Endometrial microvascular endothelial cells (primary cell): ENCODE measurements around the gene KCNK2. TPM values are rescaled to one million over a fixed set of nuclear protein-coding genes. Genes with fewer than 3 reads are reported as not detected.

Experiments
- in situ Hi-C: cut with HindIII; loops from 2 replicates; pipeline ENCODE4 v1.10.0; 2017; ENCODE audit warnings: low sequenced_read_pairs, low pct_unique_long_range_greater_than_20kb; ENCODE audit errors: inconsistent ontology term
- total RNA-seq: library from RNA; depleted of rRNA; stranded (reverse); fragments of >200 nt; gene quantifications from one replicate; pipeline ENCODE4 v1.2.3, GENCODE V29; 2015; ENCODE audit errors: inconsistent ontology term

Gene KCNK2, protein sequence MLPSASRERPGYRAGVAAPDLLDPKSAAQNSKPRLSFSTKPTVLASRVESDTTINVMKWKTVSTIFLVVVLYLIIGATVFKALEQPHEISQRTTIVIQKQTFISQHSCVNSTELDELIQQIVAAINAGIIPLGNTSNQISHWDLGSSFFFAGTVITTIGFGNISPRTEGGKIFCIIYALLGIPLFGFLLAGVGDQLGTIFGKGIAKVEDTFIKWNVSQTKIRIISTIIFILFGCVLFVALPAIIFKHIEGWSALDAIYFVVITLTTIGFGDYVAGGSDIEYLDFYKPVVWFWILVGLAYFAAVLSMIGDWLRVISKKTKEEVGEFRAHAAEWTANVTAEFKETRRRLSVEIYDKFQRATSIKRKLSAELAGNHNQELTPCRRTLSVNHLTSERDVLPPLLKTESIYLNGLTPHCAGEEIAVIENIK
- total RNA-seq = not detected

DNA sequence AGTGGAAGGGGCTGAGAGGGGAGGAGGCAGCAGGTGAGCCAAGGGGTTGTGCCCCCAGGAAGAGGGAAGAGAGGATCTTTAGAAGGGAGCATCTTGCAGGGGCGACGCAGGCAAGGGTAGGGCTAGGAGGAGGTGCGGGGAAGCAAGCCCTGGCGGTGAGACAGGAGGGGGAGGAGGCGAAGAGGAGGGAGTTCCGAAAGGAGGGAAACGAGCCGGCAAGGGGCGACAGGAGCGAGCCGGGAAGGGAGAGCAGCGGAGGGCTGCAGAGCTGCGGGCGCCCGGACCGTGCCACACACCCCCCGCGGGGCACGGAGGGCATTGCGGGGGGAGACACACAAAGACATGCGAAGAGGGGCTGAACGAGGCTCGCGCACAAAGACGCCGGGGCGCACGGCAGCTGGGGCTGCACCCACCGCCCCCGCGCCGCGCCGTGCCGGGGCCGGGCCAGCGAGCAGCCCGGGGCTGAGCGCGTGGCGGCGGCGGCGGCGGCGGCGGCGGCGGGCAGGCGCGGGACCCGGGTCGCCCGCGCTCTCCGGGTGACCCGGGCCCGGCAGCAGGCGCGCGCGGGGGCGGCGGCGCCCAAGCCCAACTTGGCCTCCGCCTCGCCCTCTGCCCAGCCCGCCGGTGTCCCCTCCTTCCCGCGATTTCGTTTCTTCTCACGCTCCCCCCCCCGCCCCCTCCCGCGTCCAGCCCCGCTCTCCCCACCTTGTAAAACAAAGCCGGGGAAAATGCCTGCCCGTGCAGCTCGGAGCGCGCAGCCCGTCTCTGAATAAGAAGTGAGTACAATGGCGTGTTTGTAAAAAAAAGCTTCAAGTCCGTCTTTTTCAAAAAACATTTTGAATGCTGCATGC is at the start of gene KCNK2:
Gene KCNK2, plus strand, starts transcription at position 206 of the 851 bp plus-strand sequence. CDS start 649 bp downstream, outside the sequence.
- in situ Hi-C loops = no loop called here

DNA sequence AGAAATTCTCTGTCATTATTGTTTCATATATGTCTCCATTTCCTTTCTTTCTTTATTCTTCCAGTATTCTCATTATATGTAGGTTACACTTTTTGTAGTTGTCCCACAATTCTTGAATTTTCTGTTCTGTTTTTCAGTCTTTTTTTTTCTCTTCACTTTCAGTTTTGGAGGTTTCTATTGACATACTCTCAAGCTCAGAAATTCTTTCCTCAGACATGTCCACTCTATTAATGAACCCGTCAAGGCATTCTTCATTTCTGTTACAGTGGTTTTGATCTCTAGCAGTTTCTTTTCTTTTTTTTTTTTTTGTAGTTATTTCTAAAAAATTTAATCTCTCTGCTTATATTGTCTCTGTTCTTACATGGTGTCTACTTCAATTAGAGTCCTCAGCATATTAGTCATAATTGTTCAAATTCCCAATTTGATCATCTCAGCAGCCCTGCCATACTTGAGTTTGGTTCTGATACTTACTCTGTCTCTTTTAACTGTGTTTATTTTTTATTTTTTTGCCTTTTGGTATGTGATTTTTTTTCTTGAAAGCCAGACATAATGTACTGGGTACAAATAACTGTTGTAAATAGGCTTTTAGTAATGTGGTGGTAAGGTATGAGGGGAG is 49.5 kb upstream of the KCNK2 start:
- in situ Hi-C loops = no loop called here

DNA sequence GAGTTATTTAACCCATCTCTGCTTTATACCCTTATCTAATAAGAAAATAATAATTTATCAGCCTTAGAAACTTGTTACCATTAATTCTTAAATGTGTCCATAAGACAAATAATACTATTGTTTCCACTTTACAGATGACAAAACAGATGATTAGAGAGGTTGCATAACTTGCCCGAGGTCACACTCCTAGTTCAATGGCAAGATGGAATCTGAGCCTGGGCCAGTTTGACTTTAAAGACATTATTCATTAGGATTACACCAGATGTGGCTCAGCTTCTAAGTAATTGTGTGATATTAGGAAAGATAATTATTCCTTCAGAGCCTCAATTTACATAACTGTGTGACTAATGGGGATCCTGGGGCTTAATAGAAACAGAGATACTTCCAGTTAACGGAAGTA is 42.3 kb upstream of the KCNK2 start:
- in situ Hi-C loops = no loop called here

DNA sequence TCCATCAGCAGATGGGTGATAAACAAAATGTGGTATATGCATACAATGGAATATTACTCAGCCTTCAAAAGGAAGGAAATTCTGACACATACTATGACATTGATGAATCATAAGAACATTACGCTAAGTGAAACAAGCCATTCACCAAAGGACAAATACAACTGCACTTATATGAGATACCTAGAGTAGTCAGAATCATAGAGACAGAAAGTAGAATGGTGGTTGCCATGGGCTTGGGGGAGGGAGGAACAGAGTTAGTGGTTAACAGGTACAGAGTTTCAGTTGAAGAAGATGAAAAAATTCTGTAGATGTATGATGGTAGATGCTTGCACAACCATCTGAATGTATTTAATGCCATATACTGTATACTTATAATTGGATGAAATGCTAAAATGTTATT is 39.1 kb upstream of the KCNK2 start:
- in situ Hi-C loops = no loop called here

GRCh38 chr1:215044151-215044550 is 38.4 kb upstream of the KCNK2 start:
- in situ Hi-C loops = no loop called here

GRCh38 chr1:215045698-215046308 is 36.7 kb upstream of the KCNK2 start:
- in situ Hi-C loops = no loop called here

- in situ Hi-C loops = no loop called here
Measured at GRCh38 chr1:215052256-215053015, 30.1 kb upstream of the KCNK2 start.

- in situ Hi-C loops = no loop called here
Measured at GRCh38 chr1:215054266-215054665, 28.3 kb upstream of the KCNK2 start.

DNA sequence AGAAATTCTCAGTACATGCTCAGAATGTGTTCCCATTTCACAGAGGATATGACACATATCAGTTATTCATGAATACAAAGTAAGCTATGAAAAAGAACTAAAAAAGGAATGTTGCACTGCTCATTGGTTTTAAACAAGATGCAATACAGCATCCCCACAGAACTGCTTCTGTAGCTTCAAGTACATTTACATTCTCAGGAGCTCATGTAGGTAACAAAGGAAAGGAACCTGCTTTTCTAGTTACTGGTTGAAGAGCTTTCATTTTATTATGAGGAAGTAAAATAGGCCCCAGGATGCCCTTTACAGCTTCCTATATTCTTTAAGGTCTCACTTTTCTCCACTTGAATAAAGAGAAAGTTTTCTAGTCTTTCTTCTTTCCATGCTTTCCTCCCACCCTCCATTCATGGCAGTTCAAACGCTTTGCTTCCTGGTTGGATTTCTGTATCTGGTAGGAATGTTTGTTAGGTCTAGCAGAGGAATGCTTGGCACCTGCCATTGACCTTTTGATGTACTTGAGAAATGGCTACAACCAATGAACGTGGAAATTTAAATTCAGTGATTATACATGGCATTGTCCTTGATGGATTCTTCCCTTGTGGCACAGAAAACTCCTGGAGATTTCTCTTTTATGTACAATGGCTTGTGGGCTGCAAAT is 27.1 kb upstream of the KCNK2 start:
- in situ Hi-C loops = no loop called here

DNA sequence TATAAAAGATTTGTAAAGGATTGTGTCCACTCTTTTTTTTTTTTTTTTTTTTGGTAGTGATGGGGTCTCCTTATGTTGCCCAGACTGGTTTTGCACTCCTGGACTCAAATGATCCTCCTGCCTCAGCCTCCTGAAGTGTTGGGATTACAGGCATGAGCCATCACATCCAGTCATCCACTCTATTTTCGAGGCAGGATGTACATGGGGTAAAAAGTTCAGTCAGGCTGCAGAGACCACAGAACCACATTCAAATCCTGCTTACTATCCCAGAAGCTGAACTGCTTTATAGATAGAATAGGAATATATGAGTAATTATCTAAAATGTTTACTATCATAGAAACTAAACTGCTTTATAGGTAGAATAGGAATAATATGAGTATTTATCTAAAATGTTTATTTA is 26.0 kb upstream of the KCNK2 start:
- in situ Hi-C loops = no loop called here

GRCh38 chr1:215059947-215060346 is 22.6 kb upstream of the KCNK2 start:
- in situ Hi-C loops = no loop called here

DNA sequence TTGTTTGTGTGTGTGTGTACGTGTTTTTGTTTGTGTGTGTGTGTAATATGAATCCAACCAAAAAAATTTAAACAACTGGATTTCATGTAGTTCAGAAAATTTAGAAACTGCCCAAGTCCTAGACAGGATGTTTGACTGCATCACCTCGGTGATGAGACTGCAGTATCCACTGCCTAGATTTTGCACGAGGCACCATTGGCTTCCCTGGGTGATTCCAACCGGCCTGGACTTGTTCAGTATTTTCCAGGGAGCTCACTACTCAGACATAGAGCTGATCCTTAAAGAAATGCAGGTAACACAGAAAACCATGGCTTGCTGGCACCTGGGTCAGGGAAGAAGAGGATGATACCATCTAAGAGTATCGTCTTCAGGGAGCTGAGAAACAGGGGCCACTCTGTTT is 18.2 kb upstream of the KCNK2 start:
- in situ Hi-C loops = no loop called here

DNA sequence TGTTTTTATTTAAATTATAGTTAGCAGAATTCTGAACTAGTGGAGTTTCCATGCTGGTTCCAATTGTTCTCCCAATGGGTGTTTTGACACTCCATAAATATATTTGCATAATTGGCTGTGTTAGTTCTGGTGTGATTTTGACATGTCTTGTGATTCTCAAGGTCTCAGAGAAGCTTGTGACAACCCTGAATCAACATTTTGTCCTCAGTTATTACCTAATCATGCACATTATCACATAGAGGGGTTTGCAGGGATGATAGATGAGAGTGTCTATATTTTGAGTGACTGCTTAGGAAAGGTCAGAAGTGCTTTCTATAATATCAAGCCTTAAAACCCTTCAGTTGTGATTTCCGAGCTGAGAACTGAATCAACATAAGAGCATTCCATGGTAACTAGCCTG is 11.5 kb upstream of the KCNK2 start:
- in situ Hi-C loops = no loop called here

DNA sequence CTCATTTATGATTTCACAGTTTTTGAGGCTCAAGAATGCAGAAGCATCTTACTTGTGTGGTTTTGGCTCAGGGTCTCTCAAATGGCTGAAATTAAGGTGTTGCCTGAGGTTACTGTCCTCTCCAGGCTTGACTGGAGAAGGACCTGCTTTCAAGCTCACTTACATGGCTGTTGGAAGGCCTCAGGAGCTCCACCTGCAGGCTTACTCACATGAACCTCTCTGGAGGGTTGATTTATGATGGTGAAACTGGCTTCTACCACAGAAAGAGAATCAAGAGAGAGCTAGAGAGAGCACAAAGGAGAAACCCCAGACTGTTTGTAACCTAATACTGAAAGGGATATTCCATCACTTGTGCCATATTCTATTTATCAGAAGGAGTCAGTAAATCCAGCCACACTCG is 6.2 kb upstream of the KCNK2 start:
- in situ Hi-C loops = no loop called here

- in situ Hi-C loops = no loop called here
Measured at GRCh38 chr1:215079456-215079855, 3.1 kb upstream of the KCNK2 start.

GRCh38 chr1:215081661-215082531 is 641 bp upstream of the KCNK2 start:
- in situ Hi-C loops = no loop called here

GRCh38 chr1:215083383-215083961 is 935 bp downstream of the KCNK2 start:
- in situ Hi-C loops = no loop called here
